DOHH2 (cell line): ENCODE data around the gene FASTK.

Source experiments
- H3F3A ChIP-seq: fragments of 200-600 bp; sonication (generic), shearing (Covaris generic); 2 replicates; pipeline ENCODE4 v1.6.0; 2016; ENCODE audit warnings: antibody characterized with exemption, mild to moderate bottlenecking; ENCODE audit not compliant: control insufficient read depth, insufficient read depth
- H3K27ac ChIP-seq: fragments of 200-600 bp; sonication (generic); 2 replicates; pipeline ENCODE4 v1.5.1; 2014; ENCODE audit warnings: low read depth, mild to moderate bottlenecking, low read length, moderate library complexity
- H3K27me3 ChIP-seq: fragments of 200-600 bp; sonication (generic); 2 replicates; pipeline ENCODE4 v1.6.1; 2014; ENCODE audit warnings: mild to moderate bottlenecking, low read length, mixed read lengths; ENCODE audit not compliant: control insufficient read depth
- H3K36me3 ChIP-seq: fragments of 200-600 bp; sonication (generic); 2 replicates; pipeline ENCODE4 v1.6.1; 2014; ENCODE audit warnings: mild to moderate bottlenecking, low read length, moderate library complexity, mixed read lengths; ENCODE audit not compliant: control insufficient read depth
- H3K4me1 ChIP-seq: fragments of 200-600 bp; sonication (generic); 2 replicates; pipeline ENCODE4 v1.6.1; 2014; ENCODE audit warnings: mild to moderate bottlenecking, low read length, mixed read lengths; ENCODE audit not compliant: control insufficient read depth
- H3K4me2 ChIP-seq: fragments of 200-600 bp; sonication (generic); 2 replicates; pipeline ENCODE4 v1.6.0; 2014; ENCODE audit warnings: mild to moderate bottlenecking, low read length, moderate library complexity
- H3K4me3 ChIP-seq: fragments of 200-600 bp; sonication (generic); 2 replicates; pipeline ENCODE4 v1.5.1; 2014; ENCODE audit warnings: mild to moderate bottlenecking, low read length, mixed read lengths
- H3K79me2 ChIP-seq: fragments of 200-600 bp; sonication (generic); 2 replicates; pipeline ENCODE4 v1.6.1; 2014; ENCODE audit warnings: mild to moderate bottlenecking, low read length, mixed read lengths; ENCODE audit not compliant: control insufficient read depth
- H3K9me2 ChIP-seq: fragments of 200-600 bp; sonication (generic); replicated peaks from 2 replicates; pipeline ENCODE4 v1.6.1; 2014; ENCODE audit warnings: mild to moderate bottlenecking, low read length, mixed read lengths; ENCODE audit not compliant: control insufficient read depth
- H3K9me3 ChIP-seq: fragments of 200-600 bp; sonication (generic); 2 replicates; pipeline ENCODE4 v1.6.1; 2014; ENCODE audit warnings: antibody characterized with exemption, low read length, mixed read lengths; ENCODE audit not compliant: control insufficient read depth, insufficient read depth
- H4K20me1 ChIP-seq: fragments of 200-600 bp; sonication (generic); 2 replicates; pipeline ENCODE4 v1.6.0; 2014; ENCODE audit warnings: low read depth, mild to moderate bottlenecking, antibody characterized with exemption, low read length, moderate library complexity; ENCODE audit not compliant: control insufficient read depth, insufficient read depth
- CTCF ChIP-seq: fragments of 200-600 bp; sonication (generic); IDR thresholded peaks from one replicate; pipeline ENCODE4 v1.5.1; 2014; ENCODE audit warnings: antibody characterized with exemption, mild to moderate bottlenecking, low read depth, low read length; ENCODE audit not compliant: poor library complexity, severe bottlenecking
- EZH2phosphoT487 ChIP-seq: fragments of 200-600 bp; sonication (generic); IDR thresholded peaks from 2 replicates; pipeline ENCODE4 v1.6.1; 2017; ENCODE audit warnings: borderline replicate concordance, mild to moderate bottlenecking, antibody characterized with exemption, low read length, moderate library complexity, mixed read lengths

FASTK gene

GRCh38 chr7:151040616-151041375 lies 39.8 kb downstream of the FASTK start:
- Histone ChIP-seq H3K27ac (no peak overlapping the region), H3K9me3 (no peaks in the 10 kb centered on the region), H3K27me3 (no peaks in the 10 kb centered on the region), H3K4me2 (no peak overlapping the region), H4K20me1 (peaks cover 4% of the 10 kb centered on the region; the same call in 1 of the 2 replicates), H3K36me3 (peaks cover 10% of the 10 kb centered on the region), H3K9me2 (no peaks in the 10 kb centered on the region), H3K4me3 (no peak overlapping the region), H3K4me1 (no peaks in the 10 kb centered on the region), H3K79me2 (no peaks in the 10 kb centered on the region), H3F3A (no peaks in the 10 kb centered on the region)
- TF ChIP-seq EZH2phosphoT487 (no peak), CTCF (no peak)

- Histone ChIP-seq H3F3A (no peaks in the 10 kb centered on the region), H3K4me3 (no peak overlapping the region), H3K79me2 (no peaks in the 10 kb centered on the region), H3K9me3 (no peaks in the 10 kb centered on the region), H3K4me2 (no peak overlapping the region), H3K9me2 (no peaks in the 10 kb centered on the region), H4K20me1 (peaks cover 4% of the 10 kb centered on the region; the same call in 1 of the 2 replicates), H3K27ac (no peak overlapping the region), H3K27me3 (no peaks in the 10 kb centered on the region), H3K4me1 (no peaks in the 10 kb centered on the region), H3K36me3 (peaks cover 17% of the 10 kb centered on the region)
- TF ChIP-seq CTCF (no peak), EZH2phosphoT487 (no peak)
These were observed 40.6 kb downstream of the FASTK start for GRCh38 chr7:151039850-151040548.

- Histone ChIP-seq H3K4me3 (no peak overlapping the region), H4K20me1 (peaks cover 4% of the 10 kb centered on the region; the same call in 1 of the 2 replicates), H3K9me2 (no peaks in the 10 kb centered on the region), H3K27me3 (no peaks in the 10 kb centered on the region), H3K9me3 (no peaks in the 10 kb centered on the region), H3K36me3 (peaks cover 25% of the 10 kb centered on the region), H3K79me2 (no peaks in the 10 kb centered on the region), H3F3A (no peaks in the 10 kb centered on the region), H3K4me2 (no peak overlapping the region), H3K27ac (no peak overlapping the region), H3K4me1 (no peaks in the 10 kb centered on the region)
- TF ChIP-seq EZH2phosphoT487 (no peak), CTCF (no peak)
These were observed 41.4 kb downstream of the FASTK start for GRCh38 chr7:151038951-151039849.
